ENCODE data around the gene ETV6.

DNA sequence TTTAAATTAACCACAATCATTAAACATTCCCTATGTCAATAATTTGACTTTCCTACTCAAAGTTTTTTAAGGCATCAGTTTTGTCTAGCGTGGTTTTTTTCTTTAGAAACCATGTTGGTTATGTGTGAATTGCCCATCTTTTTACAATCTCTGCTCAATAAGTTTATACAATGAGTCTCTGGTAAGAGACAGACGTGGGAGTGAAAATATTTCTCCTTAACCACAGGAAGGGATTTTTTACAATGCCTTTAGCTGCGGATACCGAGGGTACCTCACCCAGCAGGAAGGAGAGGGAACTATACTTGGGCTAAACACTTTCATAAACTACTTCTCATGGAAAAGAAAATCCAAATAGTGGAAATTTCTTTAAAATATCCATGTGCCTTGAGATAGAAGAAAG, 229.8 kb downstream of the ETV6 start:
- TF ChIP-seq CTCF (IDR thresholded peaks at IDR 0.05; ENCODE audit: borderline replicate concordance, extremely low read depth, low read length, poor library complexity, severe bottlenecking) (no peak), EZH2 (IDR thresholded peaks at IDR 0.05; ENCODE audit: borderline replicate concordance, low read depth, low read length, severe bottlenecking) (no peak)
